Raji (cell line): ENCODE results near the gene KNL1.

Experiments
- POLR2A ChIP-seq: IDR thresholded peaks from 2 replicates; pipeline ENCODE4 v1.6.1; 2011; ENCODE audit warnings: low read depth, low read length, control low read depth; ENCODE audit not compliant: insufficient read depth

KNL1 gene

GRCh38 chr15:40688932-40689799 is 95.1 kb downstream of the KNL1 start:
- TF ChIP-seq POLR2A: no peak

DNA sequence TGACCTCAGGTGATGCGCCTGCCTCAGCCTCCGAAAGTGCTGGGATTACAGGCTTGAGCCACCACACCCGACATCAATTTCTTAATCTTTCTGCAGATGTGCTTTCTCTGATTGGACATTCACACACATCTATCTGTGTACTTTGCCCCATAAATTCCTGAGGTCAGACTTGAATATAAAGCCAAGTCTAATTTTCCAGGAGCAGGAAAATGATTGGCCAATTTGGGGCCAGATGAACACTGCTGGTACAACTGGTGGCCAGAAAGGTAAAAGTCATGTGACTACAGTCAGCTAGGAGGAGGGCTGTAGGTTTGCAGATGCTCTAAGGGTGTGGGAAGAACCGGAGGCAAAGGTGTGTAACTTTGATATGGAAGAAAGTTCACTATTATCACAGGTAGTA is 97.7 kb downstream of the KNL1 start:
- TF ChIP-seq POLR2A: no peak

DNA sequence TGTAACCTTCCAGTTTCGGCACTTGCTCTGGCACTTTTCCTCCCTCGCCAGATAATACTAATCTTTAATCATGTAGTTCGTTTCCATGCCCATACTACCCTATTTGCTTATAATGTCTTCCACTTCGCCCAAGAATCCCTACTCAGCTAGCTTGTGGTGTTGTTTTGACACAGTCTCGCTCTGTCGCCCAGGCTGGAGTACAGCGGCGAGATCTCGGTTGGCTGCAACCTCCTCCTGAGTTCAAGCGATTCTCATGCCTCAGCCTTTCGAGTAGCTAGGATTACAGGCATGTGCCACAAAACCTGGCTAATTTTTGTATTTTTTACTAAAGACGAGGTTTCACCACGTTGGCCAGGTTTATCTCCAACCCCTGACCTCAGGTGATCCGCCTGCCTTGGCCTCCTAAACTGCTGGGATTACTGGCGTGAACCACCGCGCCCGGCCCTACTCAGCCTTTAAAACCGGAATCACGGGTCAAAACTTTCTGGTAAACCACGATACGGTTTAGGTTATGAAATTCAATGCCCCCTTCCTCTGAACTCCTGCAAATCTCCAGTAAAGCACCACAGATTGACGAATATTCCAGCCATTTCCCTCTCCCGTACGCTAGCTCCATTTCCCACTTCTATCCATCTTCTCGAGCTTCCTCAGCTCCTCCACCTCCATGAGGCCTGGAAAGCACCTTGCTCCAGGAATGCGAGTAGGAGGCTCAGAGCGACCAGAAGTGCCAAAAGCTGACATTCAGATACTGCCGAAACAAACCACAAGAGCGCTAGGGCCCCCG is 100.0 kb downstream of the KNL1 start:
- TF ChIP-seq POLR2A: no peak; the same call in 1 of the 2 replicates

DNA sequence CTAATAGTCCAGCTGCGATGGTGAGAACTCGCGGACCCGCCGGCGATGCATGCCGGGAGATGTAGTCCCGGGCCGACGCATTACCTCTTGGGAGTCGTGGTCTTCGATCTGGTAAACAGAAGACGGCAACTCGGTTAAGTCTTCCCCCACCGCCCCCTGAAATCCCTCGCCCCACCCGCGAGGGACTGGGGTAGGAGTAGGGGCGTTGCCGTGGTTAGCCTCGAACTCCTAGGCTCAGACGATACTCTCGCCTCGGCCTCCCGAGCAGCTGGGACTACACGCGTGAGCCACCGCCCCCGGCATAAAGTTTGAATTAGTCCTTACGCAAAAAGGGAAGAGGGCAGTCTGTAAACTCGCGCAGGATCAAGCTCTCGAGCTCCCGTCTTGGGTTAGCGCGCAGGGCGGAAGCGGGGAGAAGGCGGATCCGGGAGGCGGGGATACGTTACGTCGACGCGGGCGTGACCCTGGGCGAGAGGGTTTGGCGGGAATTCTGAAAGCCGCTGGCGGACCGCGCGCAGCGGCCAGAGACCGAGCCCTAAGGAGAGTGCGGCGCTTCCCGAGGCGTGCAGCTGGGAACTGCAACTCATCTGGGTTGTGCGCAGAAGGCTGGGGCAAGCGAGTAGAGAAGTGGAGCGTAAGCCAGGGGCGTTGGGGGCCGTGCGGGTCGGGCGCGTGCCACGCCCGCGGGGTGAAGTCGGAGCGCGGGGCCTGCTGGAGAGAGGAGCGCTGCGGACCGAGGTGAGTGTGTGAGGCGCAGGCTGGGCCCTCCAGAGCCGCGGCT is 100.8 kb downstream of the KNL1 start, which contains the start of gene RAD51:
Gene RAD51, plus strand, starts transcription at position 487 of the 781 bp plus-strand sequence. CDS start 3,585 bp downstream, outside the sequence.
- peak; percentile 83 for TF ChIP-seq POLR2A

DNA sequence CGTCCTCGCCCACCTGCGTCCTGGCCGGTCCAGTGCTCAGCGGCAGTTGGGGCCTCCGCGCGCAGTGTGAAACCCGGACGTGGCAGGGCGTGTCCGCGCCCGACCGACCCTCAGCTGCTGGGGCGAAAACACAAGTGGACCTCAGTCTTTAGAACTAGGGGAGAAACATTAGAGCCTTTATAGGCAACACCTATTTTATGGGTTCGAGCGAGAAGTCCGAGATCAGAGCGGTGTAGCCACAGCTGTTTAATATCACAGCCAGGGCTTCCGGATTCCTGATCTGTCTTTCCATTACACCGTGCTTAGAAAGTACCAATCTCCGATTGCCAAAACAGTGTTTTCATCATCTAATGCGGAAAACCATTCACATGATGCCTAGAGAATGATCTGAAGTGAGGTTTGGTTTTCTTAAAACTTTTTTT is 101.4 kb downstream of the KNL1 start:
- no peak for TF ChIP-seq POLR2A

DNA sequence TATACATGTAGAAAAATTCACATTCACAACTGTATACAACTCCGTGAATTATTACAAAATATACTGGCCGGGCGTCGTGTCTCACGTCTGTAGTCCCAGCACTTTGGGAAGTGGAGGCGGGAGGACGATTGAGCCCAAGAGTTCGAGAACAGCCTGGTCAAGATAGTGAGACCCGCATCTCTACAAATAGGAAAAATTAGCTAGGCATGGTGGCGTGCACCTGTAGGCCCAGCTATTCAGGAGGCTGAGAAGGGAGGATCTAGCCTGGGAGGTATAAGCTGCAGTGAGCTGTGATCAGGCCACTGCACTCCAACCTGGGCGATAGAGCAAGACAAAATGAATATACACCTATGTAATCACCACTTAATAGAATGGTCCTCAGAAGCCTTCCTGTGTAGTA is 102.2 kb downstream of the KNL1 start:
- no peak for TF ChIP-seq POLR2A

- TF ChIP-seq POLR2A: no peak
Observed at GRCh38 chr15:40697916-40698315, 103.9 kb downstream of the KNL1 start.

DNA sequence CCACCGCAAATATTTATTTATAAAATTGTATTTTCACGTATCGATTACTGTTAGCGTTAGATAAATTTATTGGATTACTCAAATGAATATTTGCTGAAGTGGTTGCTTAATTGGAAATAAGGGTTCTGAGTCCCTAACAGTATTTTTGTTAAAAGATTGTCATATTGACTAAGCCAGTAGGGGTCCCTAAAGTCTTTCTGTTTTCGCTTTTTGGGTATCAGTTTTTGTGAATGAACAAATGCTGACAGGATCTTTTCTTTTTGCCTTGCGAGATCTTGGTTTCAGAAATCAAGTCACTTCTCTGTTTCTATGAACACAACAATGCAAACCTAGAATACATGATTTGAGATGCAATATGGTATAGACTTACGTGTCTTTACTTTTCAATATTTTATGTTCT is 108.0 kb downstream of the KNL1 start:
- TF ChIP-seq POLR2A: no peak

GRCh38 chr15:40706121-40706520 is 112.1 kb downstream of the KNL1 start:
- no peak for TF ChIP-seq POLR2A
